HG02884 (cell line): ENCODE measurements around the gene FZD4.
"Not testable (repeated sequence)": the region's sequence is repeated elsewhere in the genome, so short reads cannot be mapped to it uniquely, and the experiment has no call there.

Experiments used
- ATAC-seq: cut with Tn5 transposase; IDR thresholded peaks from one replicate; pipeline ENCODE4 v1.9.1; 2021; ENCODE audit warnings: mild to moderate bottlenecking, moderate library complexity; ENCODE audit not compliant: unreplicated experiment

Gene FZD4

GRCh38 chr11:86977441-86978050 lies 22.4 kb upstream of the FZD4 start:
- no peak for ATAC-seq

DNA sequence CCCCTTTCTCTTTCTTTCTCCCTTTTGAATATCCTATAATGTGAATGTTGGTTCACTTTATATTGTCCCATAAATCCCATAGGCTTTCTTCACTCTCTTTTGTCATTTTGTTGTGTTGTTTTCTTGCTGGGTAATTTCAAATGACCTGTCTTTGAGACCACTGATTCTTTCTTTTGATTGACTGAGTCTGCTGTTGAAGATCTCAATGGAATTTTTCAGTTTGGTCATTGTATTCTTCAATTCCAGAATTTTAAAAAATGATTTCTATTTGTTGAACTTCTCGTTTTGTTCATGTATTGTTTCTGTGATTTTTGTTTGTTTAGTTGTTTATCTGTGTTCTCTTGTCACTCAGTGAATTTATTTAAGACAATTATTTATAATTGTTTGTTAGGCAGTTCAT lies 17.5 kb upstream of the FZD4 start:
- ATAC-seq: no peak

DNA sequence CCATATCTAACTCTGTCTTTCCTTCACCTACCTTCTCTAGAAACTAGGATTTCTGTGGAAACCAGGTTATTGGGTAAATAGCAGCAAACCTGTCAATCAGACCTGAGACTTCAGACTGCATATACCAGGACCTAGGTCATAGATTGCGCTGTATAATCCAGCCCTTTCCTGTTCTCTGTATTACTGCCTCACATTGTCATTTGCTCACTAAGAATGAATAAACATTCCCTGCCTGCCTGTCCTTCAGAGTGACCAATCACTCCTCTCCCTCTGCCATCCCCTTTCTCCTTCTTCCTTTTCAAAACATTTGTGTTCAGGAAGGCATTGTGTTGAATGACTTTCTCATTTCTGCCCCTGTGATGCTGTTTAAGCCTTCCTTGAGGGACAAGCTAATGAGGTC lies 14.1 kb upstream of the FZD4 start:
- no peak for ATAC-seq

- not testable (repeated sequence) for ATAC-seq
These were observed 12.4 kb upstream of the FZD4 start for GRCh38 chr11:86967601-86968000.

- no peak for ATAC-seq
These were observed 2.9 kb upstream of the FZD4 start for GRCh38 chr11:86957976-86958646.

GRCh38 chr11:86956905-86957195 lies 1.7 kb upstream of the FZD4 start:
- ATAC-seq: no peak

DNA sequence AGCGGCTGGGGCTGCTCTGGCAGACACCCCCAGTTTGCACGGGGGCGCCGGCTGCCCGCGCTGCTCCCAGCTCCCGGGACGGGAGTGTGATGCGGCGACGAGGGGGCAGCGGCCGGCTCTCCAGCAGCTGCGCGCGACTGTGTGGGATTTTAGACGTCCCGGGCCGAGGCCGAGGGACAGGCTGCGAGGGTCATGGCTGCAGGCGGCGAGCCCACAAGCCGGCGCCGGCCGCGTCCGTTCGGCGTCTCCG lies 159 bp downstream of the FZD4 start:
- ATAC-seq: peak; percentile 19

- no peak for ATAC-seq
These were observed 705 bp downstream of the FZD4 start for GRCh38 chr11:86954269-86955110.

- no peak for ATAC-seq
These were observed 2.8 kb downstream of the FZD4 start for GRCh38 chr11:86952221-86952875.

- no peak for ATAC-seq
These were observed 3.5 kb downstream of the FZD4 start for GRCh38 chr11:86951706-86952105.

GRCh38 chr11:86950661-86950995 lies 4.6 kb downstream of the FZD4 start:
- no peak for ATAC-seq

DNA sequence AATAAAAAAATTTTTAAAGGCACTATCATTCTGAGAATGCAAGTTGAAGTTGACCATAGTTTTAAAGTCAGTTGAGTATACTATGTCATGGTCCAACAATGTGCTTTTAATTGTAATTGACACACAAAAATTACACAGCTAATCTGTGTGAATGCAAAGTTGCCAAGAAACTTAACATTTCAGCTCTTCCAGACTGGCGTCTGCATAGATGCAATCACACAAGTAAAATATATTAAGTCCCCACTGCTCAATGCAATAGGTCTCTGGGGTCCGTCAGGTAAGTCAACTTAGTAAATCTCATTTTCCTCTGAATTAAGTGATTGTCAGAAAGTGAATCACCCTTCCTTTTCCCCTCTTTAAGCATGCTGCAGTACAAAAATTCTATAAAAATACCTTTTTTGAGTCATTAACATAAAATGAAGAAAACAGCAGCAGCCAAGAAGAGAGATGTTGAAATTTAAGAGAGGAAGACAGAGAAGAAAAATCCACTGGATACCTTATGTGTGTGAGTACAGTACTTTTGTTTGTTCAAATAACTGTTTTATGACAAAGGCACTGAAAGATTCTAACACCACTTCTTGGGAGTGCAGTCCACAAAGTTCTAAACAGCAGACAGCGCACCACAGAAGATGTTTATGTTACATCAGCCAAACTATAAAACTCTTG lies 5.1 kb downstream of the FZD4 start:
- no peak for ATAC-seq

DNA sequence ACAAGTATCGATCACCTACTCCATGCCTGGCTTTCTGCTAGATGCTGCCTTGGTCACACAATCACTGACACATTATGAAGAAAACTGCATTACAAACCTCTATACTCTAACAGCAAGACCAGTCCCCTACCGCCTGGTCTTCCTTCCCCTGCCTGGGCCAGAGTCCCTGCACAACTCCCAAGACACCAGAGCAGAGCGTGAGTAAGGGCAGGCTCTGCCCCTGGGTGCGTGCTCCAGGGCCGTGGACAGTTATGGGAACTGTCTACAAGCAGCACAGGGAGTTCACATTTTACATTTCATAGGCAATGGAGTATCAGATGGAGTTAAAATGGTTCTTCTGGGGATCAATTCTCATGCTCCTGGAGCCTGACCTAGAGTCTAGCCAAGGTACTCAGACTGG lies 6.5 kb downstream of the FZD4 start:
- ATAC-seq: no peak

DNA sequence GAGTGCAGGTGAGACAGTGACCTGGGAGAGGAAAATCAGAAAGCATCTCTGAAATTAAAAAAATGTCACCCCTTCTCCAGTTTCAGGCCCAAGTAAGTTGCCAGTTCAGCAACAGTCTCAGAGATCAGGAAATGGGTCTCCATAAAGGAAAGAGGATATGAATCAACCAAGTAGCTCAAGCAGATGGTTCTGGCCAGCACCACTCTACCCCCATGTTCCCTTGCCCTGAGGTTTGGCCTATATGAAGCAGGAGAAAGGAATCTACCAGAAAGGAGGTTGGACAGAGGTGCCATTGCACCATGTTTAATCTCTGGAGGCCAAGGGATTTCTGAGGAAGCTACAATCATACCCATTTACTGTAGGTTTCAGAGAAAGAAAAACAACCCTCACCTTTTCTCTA lies 7.7 kb downstream of the FZD4 start:
- ATAC-seq: no peak

- not testable (repeated sequence) for ATAC-seq
These were observed 11.7 kb downstream of the FZD4 start for GRCh38 chr11:86943505-86943904.

- no peak for ATAC-seq
These were observed 13.2 kb downstream of the FZD4 start for GRCh38 chr11:86941871-86942599.

DNA sequence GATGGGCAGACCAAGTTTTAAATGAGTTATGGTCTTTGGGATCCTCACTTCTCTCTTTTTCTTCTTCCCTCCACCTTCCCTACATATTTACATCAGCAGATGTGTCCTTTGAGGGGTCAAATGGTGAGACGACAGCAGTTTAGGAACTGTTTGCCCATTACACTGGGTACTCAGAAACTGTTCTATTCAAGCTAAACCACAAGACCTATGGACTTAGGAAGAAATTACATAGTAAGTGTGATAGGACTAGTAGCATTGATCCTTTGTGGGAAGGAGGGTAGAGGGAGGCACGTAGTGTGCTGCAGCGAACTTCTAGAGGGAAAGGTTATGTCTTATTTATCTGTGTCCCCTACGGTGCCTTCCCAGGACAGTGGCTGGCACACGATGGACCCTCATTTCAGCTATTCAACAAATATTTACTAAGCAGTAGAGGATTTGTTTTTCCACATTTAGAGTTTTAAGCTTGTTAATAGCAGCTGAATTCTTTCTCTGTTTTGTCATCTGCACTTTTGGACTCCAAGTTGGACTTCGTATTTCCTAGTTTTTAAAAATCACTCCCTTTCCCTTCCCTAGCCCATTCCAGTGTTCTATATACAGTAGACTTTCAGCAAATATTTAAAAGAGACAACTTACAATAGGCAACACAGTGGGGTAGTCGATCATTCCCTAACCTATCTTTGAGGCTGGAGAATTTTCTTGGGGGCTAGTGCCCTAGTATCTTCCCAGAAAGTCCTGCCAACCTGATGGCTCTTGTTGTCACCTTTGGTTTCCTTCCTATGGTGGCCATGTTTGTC lies 13.9 kb downstream of the FZD4 start:
- no peak for ATAC-seq

GRCh38 chr11:86940122-86940777 lies 14.9 kb downstream of the FZD4 start:
- ATAC-seq: no peak
